KMS-11 (cell line): ENCODE results near the gene MAGEA10.

Experiments
- H2AFZ ChIP-seq: fragments of 200-600 bp; sonication (generic); 2 replicates; pipeline ENCODE4 v1.6.1; 2016; ENCODE audit warnings: antibody characterized with exemption, mixed run types, low read depth
- H3K27ac ChIP-seq: fragments of 200-600 bp; sonication (generic); 2 replicates; pipeline ENCODE4 v1.6.1; 2016; ENCODE audit warnings: mild to moderate bottlenecking, mixed run types
- H3K27me3 ChIP-seq: fragments of 200-600 bp; sonication (generic); 2 replicates; pipeline ENCODE4 v1.6.1; 2017; ENCODE audit warnings: mild to moderate bottlenecking, low read depth, mixed run types, moderate library complexity; ENCODE audit not compliant: insufficient read depth
- H3K36me3 ChIP-seq: fragments of 200-600 bp; sonication (generic); 2 replicates; pipeline ENCODE4 v1.6.1; 2017; ENCODE audit warnings: mild to moderate bottlenecking, mixed run types; ENCODE audit not compliant: insufficient read depth
- H3K4me1 ChIP-seq: fragments of 200-600 bp; sonication (generic); 2 replicates; pipeline ENCODE4 v1.6.1; 2016; ENCODE audit warnings: mild to moderate bottlenecking, low read depth, mixed run types; ENCODE audit not compliant: poor library complexity, severe bottlenecking
- H3K4me2 ChIP-seq: fragments of 200-600 bp; sonication (generic); 2 replicates; pipeline ENCODE4 v1.7.0; 2016; ENCODE audit warnings: mild to moderate bottlenecking, mixed run types
- H3K4me3 ChIP-seq: fragments of 200-600 bp; sonication (generic); IDR thresholded peaks from 2 replicates; pipeline ENCODE4 v1.6.1; 2017; ENCODE audit warnings: low read depth, low read length, mixed read lengths; ENCODE audit not compliant: insufficient read depth
- H3K79me2 ChIP-seq: fragments of 200-600 bp; sonication (generic); 2 replicates; pipeline ENCODE4 v1.6.1; 2016; ENCODE audit warnings: low read depth, mixed run types; ENCODE audit not compliant: insufficient read depth
- H3K9ac ChIP-seq: fragments of 200-600 bp; sonication (generic); 2 replicates; pipeline ENCODE4 v1.6.1; 2016; ENCODE audit warnings: mild to moderate bottlenecking, mixed run types
- H4K20me1 ChIP-seq: fragments of 200-600 bp; sonication (generic); 2 replicates; pipeline ENCODE4 v1.6.1; 2016; ENCODE audit warnings: mild to moderate bottlenecking, mixed run types; ENCODE audit not compliant: insufficient read depth
- TF ChIP-seq, protein P1 (sequence below): fragments of 200-600 bp; sonication (generic); conservative IDR thresholded peaks from 2 replicates; pipeline ENCODE4 v1.6.1; 2017; ENCODE audit warnings: low read depth, mild to moderate bottlenecking, antibody characterized with exemption, low read length, moderate library complexity, mixed read lengths

The MAGEA10 gene

DNA sequence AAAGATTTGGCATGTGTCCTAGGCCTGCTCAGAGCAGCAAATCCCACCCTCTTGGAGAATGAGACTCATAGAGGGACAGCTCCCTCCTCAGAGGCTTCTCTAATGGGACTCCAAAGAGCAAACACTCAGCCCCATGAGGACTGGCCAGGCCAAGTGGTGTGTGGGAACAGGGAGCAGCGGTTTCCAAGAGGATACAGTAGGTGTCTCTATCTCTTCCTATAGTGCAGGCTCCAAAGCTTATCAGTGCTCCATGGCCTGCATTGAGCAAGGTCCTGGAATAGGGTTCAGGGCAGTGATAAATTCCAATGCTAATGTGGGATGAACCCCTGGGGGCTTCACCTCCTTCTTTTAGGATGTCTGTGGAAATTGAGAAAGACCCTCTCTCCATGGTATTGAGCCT, 15.7 kb upstream of the MAGEA10 start:
- Histone ChIP-seq H3K27ac (no peak overlapping the region), H3K79me2 (no peaks in the 10 kb centered on the region), H3K4me1 (no peaks in the 10 kb centered on the region), H2AFZ (no peak overlapping the region), H3K4me3 (no peak overlapping the region), H3K9ac (no peak overlapping the region), H3K36me3 (no peaks in the 10 kb centered on the region), H3K27me3 (no peaks in the 10 kb centered on the region), H3K4me2 (no peak overlapping the region), H4K20me1 (no peaks in the 10 kb centered on the region)
- TF ChIP-seq, protein P1, sequence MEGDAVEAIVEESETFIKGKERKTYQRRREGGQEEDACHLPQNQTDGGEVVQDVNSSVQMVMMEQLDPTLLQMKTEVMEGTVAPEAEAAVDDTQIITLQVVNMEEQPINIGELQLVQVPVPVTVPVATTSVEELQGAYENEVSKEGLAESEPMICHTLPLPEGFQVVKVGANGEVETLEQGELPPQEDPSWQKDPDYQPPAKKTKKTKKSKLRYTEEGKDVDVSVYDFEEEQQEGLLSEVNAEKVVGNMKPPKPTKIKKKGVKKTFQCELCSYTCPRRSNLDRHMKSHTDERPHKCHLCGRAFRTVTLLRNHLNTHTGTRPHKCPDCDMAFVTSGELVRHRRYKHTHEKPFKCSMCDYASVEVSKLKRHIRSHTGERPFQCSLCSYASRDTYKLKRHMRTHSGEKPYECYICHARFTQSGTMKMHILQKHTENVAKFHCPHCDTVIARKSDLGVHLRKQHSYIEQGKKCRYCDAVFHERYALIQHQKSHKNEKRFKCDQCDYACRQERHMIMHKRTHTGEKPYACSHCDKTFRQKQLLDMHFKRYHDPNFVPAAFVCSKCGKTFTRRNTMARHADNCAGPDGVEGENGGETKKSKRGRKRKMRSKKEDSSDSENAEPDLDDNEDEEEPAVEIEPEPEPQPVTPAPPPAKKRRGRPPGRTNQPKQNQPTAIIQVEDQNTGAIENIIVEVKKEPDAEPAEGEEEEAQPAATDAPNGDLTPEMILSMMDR, result no peak

- TF ChIP-seq, protein P1, result no peak
- H3K36me3 ChIP-seq, result no peaks in the 10 kb centered on the region
- H2AFZ ChIP-seq, result no peak overlapping the region
- no peak overlapping the region for H3K9ac ChIP-seq
- no peaks in the 10 kb centered on the region for H3K27me3 ChIP-seq
- H3K4me3 ChIP-seq, result no peak overlapping the region
- no peak overlapping the region for H3K4me2 ChIP-seq
- no peaks in the 10 kb centered on the region for H4K20me1 ChIP-seq
- no peak overlapping the region for H3K27ac ChIP-seq
- H3K4me1 ChIP-seq, result no peaks in the 10 kb centered on the region
- H3K79me2 ChIP-seq, result no peaks in the 10 kb centered on the region
These were observed 12.9 kb upstream of the MAGEA10 start for GRCh38 chrX:152151256-152151655.

- no peak overlapping the region for H2AFZ ChIP-seq
- H3K4me2 ChIP-seq, result no peak overlapping the region
- no peaks in the 10 kb centered on the region for H3K27me3 ChIP-seq
- no peaks in the 10 kb centered on the region for H3K79me2 ChIP-seq
- TF ChIP-seq, protein P1, result no peak
- H3K9ac ChIP-seq, result no peak overlapping the region
- H3K4me1 ChIP-seq, result no peaks in the 10 kb centered on the region
- H3K27ac ChIP-seq, result no peak overlapping the region
- H4K20me1 ChIP-seq, result no peaks in the 10 kb centered on the region
- no peak overlapping the region for H3K4me3 ChIP-seq
- H3K36me3 ChIP-seq, result no peaks in the 10 kb centered on the region
These were observed 11.3 kb upstream of the MAGEA10 start for GRCh38 chrX:152149648-152150047.

- no peak overlapping the region for H3K27ac ChIP-seq
- no peak overlapping the region for H3K4me3 ChIP-seq
- no peaks in the 10 kb centered on the region for H4K20me1 ChIP-seq
- no peak overlapping the region for H2AFZ ChIP-seq
- H3K9ac ChIP-seq, result no peak overlapping the region
- TF ChIP-seq, protein P1, result no peak
- H3K36me3 ChIP-seq, result no peaks in the 10 kb centered on the region
- no peaks in the 10 kb centered on the region for H3K4me1 ChIP-seq
- H3K79me2 ChIP-seq, result no peaks in the 10 kb centered on the region
- H3K27me3 ChIP-seq, result no peaks in the 10 kb centered on the region
- no peak overlapping the region for H3K4me2 ChIP-seq
These were observed 1.2 kb upstream of the MAGEA10 start for GRCh38 chrX:152139589-152139988.
